ENCODE measurements around the gene PLXNA4.

The PLXNA4 gene

DNA sequence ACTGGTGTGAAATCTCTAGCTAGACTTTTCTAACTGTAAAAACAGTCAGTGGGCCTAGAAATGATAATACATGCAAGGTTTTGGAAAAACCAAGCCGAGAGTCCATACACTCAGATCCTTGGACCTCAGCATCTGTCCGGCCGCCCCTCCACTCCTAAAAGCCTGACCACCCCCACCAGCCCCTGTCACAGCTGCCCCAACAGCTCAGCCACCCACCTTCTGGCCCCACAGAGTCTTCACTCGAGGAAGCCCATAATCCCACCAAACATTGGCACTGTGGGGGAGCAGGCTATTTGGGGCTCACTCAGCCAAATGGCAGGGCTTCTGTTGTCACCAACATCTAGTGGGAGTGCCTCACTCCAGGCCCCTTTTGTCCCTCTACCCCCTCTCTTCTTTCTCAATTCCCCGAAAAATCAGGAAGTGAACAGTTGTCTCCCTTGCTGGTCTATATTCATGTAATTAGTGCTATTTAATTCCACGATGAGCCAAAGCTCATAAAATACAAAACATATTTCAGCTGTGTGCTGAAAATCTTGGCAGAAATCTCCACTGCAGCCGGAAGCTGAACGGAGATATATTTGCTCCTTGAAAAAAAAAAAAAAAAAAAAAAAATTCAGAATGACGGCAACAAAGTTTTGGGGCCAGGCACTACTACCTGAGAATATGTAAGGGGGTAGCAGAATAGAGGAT lies 55.5 kb downstream of the PLXNA4 start:
- Mint-ChIP-seq H3K9me3 (no peaks in the 10 kb centered on the region), H3K4me3 (no peak overlapping the region), H3K27ac (no peak overlapping the region), H3K36me3 (no peaks in the 10 kb centered on the region), H3K27me3 (peaks cover 4% of the 10 kb centered on the region), H3K4me1 (no peaks in the 10 kb centered on the region)
- ATAC-seq (ENCODE audit: low read depth), result no peak
- no peak for DNase-seq (ENCODE audit: low spot score in 2 of 2)

DNA sequence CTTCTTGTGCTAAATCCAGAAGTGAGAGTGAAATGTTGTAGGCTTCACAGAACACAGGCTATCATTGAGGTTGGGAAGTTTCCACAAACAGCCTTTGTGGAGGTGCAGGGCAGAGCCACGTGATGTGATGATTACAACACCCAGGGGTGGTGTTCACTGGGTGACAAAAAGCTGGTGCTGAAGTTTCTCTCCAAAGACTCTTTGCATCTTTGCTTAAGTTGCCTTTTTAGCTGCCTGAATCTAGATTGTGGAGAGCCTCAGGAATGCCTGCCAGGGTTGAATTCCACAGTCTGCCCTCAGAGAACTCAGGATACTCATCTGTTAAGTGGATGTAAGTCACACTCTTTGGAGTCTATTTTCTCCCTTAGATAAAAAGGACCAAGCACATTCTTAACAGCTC lies 56.3 kb downstream of the PLXNA4 start:
- Mint-ChIP-seq H3K27ac (no peak overlapping the region), H3K4me1 (no peaks in the 10 kb centered on the region), H3K9me3 (no peaks in the 10 kb centered on the region), H3K36me3 (no peaks in the 10 kb centered on the region), H3K4me3 (no peak overlapping the region), H3K27me3 (peaks cover 5% of the 10 kb centered on the region)
- no peak for DNase-seq (ENCODE audit: low spot score in 2 of 2)
- ATAC-seq (ENCODE audit: low read depth), result no peak

DNA sequence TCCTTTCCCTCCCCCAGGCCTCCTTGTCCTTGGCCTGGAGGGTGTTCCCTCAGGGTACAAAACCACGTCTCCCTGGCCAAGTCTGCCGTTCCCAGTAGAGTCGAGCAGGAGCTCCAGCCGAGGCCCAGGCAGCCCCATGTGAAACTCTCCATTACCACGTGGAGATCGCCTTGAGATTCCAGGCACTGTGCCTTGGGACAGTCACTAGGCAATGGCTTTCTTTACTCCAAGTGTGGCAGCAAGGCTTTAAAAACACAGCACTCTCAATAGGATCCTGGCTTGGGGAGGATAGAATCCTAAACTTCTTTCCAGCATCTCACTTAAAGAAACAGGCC lies 57.5 kb downstream of the PLXNA4 start:
- Mint-ChIP-seq H3K4me3 (no peak overlapping the region), H3K36me3 (no peaks in the 10 kb centered on the region), H3K27ac (no peak overlapping the region), H3K4me1 (no peaks in the 10 kb centered on the region), H3K9me3 (no peaks in the 10 kb centered on the region), H3K27me3 (peaks cover 7% of the 10 kb centered on the region)
- ATAC-seq (ENCODE audit: low read depth) (no peak), DNase-seq (ENCODE audit: low spot score in 2 of 2) (no peak)

DNA sequence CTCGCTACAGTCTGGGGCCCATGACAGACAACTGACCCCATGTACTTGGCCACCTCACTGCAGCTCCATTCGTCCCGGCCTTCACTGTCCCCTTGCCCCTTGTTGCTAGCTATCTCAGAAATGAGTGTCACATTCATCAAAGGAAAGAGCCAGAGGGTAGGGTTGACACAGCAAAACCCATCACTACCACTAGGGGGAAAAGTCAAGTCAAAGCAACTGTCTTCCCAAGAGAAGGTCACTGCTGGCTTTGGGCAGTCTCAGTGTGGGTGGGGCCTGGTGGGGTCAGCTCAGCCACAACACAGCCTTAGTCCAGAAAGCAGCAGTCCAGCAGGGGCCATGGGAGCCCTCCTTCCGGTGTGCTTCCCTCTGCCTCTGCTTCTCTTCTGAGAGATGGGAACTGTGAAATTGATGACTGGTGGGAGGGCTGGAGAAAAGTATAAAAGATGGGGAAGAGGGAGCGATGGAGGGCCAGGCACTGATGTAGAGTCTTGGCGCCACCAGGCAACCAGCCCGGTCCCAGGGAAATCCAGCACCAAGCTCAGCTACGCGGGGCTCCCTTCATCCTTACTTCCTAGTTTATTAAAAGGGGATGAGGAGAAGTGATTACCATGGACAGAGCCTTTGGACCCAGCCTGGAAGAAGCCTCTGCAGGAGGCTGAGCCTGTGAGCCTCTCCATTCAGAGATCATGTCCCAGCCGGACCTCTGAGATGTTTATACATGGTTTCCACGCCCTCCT lies 58.0 kb downstream of the PLXNA4 start:
- DNase-seq (ENCODE audit: low spot score in 2 of 2), result no peak
- H3K4me1 Mint-ChIP-seq, result no peaks in the 10 kb centered on the region
- no peaks in the 10 kb centered on the region for H3K9me3 Mint-ChIP-seq
- no peak for ATAC-seq (ENCODE audit: low read depth)
- peaks cover 7% of the 10 kb centered on the region for H3K27me3 Mint-ChIP-seq
- no peak overlapping the region for H3K4me3 Mint-ChIP-seq
- no peak overlapping the region for H3K27ac Mint-ChIP-seq
- H3K36me3 Mint-ChIP-seq, result no peaks in the 10 kb centered on the region

DNA sequence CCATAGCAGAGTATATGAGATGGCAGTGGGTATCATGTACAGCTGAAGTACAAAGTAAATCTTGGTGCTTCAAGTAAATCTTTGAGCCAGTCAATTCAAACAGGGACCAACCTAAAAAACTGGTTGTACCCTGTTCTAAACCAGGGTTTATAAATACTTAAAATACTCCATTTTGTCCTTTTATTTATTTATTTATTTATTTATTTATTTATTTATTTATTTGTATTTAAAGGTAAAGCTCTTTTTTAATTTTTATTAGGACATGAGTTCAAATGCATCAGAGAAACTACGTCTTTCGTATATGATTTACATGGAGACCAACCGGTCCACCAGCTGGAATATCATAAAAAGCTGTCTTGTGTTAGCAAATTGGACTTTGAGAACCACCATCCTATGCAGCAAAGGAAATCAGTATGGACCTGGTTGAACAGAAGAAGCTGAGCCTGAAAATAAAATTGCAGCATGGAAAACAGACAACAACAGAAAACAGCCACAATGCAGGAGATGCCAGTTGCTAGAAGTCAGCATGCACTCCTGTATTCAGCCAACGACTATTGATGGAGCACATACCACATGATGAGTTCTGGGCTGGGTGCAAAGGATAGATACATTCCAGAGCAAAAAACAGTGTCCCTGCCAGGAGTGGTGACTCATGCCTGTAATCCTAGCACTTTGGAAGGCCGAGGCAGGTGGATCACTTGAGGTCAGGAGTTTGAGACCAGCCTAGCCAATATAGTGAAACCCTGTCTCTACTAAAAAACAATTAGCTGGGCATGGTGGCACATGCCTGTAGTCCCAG lies 60.0 kb downstream of the PLXNA4 start:
- DNase-seq (ENCODE audit: low spot score in 2 of 2) (no peak), ATAC-seq (ENCODE audit: low read depth) (no peak)
- Mint-ChIP-seq H3K4me3 (no peak overlapping the region), H3K27me3 (peaks cover 3% of the 10 kb centered on the region), H3K36me3 (no peaks in the 10 kb centered on the region), H3K4me1 (no peaks in the 10 kb centered on the region), H3K27ac (no peak overlapping the region), H3K9me3 (no peaks in the 10 kb centered on the region)

DNA sequence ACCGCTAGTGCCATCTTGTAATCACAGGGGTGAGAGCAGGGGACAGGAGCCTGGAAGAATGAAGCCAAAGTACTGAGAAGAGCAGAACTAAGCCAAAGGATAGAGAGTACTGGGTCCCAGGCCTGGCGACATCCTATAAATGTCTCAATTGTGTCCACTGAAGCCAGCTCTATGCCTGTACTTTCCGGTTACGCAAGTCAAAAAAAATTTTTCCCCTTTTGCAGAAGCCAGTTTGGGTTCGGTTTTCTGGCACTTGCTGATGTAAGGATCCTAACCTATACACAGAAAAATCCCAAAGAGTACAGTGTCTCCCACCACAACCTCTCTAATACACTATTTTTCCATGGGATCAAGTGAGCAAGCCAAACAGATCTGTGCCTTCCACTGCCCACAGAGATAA lies 61.1 kb downstream of the PLXNA4 start:
- ATAC-seq (ENCODE audit: low read depth) (no peak), DNase-seq (ENCODE audit: low spot score in 2 of 2) (no peak)
- H3K36me3 Mint-ChIP-seq, result no peaks in the 10 kb centered on the region
- no peak overlapping the region for H3K4me3 Mint-ChIP-seq
- no peak overlapping the region for H3K27ac Mint-ChIP-seq
- H3K4me1 Mint-ChIP-seq, result no peaks in the 10 kb centered on the region
- no peaks in the 10 kb centered on the region for H3K9me3 Mint-ChIP-seq
- peaks cover 8% of the 10 kb centered on the region for H3K27me3 Mint-ChIP-seq

DNA sequence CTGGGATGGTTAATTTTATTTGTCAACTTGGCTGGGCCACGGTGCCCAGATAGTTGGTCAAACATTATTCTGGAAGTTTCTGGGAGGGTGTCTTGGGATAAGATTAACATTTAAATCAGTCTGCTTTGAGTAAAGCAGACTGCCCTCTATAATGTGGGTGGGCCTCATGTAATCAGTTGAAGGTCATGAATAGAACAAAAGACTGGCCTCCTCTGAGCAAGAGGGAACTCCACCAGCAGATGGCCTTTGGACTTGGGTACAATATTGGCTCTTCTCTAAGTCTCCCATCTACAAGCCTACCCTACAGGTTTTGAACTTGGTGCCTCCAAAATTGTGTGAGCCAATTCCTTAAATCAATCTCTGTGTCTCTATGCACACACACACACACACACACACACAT lies 61.8 kb downstream of the PLXNA4 start:
- DNase-seq (ENCODE audit: low spot score in 2 of 2) (no peak), ATAC-seq (ENCODE audit: low read depth) (no peak)
- H3K27me3 Mint-ChIP-seq, result peaks cover 8% of the 10 kb centered on the region
- H3K4me3 Mint-ChIP-seq, result no peak overlapping the region
- H3K36me3 Mint-ChIP-seq, result no peaks in the 10 kb centered on the region
- no peaks in the 10 kb centered on the region for H3K9me3 Mint-ChIP-seq
- no peak overlapping the region for H3K27ac Mint-ChIP-seq
- no peaks in the 10 kb centered on the region for H3K4me1 Mint-ChIP-seq

DNA sequence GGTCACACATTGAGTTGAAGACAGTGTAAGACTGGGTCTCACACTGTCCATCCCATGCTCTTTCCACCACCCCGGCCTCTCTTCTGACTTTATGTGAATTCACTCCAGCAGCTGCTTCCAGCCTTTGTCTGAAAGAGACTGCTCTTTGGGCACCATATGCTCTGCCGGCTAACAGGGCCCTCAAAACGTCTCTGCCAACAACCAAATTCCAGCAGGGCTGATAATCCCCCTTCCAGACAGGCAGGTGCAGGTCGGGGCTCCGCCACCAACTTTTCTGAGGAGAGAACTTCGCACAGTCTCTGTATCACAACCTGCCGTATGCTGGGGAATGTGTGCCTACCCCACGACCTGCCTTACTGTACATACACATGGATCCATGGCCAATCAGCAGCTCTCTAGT lies 64.3 kb downstream of the PLXNA4 start:
- H3K9me3 Mint-ChIP-seq, result no peaks in the 10 kb centered on the region

DNA sequence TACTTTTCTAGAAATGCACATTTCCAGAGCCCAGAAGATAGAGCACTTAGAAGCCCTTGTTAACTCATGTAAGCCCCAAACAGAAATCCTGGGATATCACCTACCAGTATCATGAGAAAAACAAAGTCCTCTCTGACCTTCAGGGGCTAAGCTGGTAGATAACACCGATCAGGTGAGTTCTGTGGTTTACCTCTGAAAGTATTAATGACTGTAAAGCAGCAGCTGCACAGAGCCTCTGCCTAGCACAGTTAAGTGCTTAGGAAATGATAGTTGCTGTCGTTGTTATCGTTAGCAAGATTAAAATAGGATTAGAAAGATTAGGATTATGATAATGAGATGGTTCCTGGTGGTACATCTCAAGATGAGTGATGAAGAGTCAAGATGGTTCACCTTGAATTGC lies 64.9 kb downstream of the PLXNA4 start:
- DNase-seq (ENCODE audit: low spot score in 2 of 2) (no peak), ATAC-seq (ENCODE audit: low read depth) (no peak)
- Mint-ChIP-seq H3K9me3 (no peaks in the 10 kb centered on the region), H3K27ac (no peak overlapping the region), H3K36me3 (no peaks in the 10 kb centered on the region), H3K27me3 (peaks cover 11% of the 10 kb centered on the region), H3K4me1 (no peaks in the 10 kb centered on the region), H3K4me3 (no peak overlapping the region)

More for the DNA sequence above, 64.3 kb downstream of the PLXNA4 start:
- H3K36me3 Mint-ChIP-seq, result no peaks in the 10 kb centered on the region
- ATAC-seq (ENCODE audit: low read depth) (no peak), DNase-seq (ENCODE audit: low spot score in 2 of 2) (no peak)
- no peaks in the 10 kb centered on the region for H3K4me1 Mint-ChIP-seq
- H3K4me3 Mint-ChIP-seq, result no peak overlapping the region
- H3K27me3 Mint-ChIP-seq, result peaks cover 8% of the 10 kb centered on the region
- H3K27ac Mint-ChIP-seq, result no peak overlapping the region

DNA sequence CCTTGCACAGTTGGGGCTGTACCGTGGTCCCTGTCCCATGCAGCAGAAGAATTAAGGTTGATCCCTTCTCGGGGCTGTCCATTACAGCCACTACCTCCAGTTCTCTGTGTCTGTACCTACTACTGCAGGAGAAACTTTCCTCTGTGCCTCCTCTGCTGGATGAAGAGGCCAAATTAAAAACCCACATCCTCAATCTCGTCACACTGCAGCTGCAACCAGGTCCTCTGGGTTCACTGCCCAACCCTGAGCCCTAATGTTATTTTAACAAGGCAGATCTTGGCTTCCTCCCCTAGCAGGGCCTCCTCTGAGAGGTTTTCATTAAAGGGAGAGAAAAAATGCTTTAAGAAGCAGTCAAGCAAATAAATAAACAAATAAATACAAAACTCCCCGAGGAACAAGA lies 66.6 kb downstream of the PLXNA4 start:
- Mint-ChIP-seq H3K27ac (no peak overlapping the region), H3K4me1 (no peaks in the 10 kb centered on the region), H3K4me3 (no peak overlapping the region), H3K36me3 (no peaks in the 10 kb centered on the region), H3K27me3 (peaks cover 8% of the 10 kb centered on the region), H3K9me3 (no peaks in the 10 kb centered on the region)
- no peak for ATAC-seq (ENCODE audit: low read depth)
- no peak for DNase-seq (ENCODE audit: low spot score in 2 of 2)

DNA sequence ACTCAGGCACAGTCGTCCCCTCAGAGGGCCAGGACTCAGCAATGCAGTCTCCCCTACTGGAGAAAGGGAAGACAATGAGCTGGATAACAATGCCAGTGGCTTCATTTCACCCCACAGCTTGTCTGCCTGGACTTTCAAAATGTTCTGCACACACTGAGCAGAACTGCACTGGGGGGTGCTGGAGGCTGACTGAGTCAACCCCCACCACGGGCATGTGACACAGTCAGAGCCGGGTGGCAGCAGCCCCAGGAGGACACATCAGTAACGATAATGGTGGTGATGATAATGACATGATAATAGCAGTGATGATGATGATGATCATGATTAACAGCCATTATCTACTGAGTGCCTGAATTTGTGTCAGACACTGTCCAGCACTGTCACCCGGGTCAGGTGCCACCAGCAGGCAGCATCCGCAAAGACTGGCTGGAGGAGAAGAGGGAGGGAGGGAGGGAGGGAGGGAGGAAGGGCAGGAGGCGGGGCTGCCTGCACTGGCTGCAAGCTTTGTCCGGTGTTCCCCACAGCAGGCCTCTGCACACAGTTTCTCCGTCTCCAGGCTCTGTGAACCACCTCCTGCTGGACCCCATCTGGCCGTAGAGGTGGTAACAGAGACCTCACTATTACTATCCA lies 67.4 kb downstream of the PLXNA4 start:
- no peak for ATAC-seq (ENCODE audit: low read depth)
- Mint-ChIP-seq H3K27ac (no peak overlapping the region), H3K4me3 (no peak overlapping the region), H3K36me3 (no peaks in the 10 kb centered on the region), H3K9me3 (no peaks in the 10 kb centered on the region), H3K4me1 (no peaks in the 10 kb centered on the region), H3K27me3 (peaks cover 8% of the 10 kb centered on the region)
- no peak for DNase-seq (ENCODE audit: low spot score in 2 of 2)

DNA sequence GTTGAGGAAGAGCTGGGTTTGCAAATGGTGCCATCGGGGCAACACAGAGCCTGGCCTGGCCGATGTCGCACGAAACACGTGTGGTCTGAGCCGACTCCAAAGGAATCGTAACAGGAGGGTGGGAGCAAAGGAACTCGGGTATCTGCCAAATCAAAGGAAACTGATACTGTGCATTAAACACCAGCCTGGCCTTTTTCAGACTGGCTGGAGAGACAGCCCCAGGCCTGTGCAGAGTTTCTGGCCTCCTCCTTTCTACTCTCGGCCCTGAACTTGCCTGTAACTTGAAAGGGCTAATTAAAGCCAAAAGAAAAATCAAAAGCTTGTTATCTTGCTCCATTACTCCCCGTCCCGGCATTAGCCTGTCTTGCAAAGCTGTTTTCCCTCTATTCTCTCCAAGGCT lies 71.4 kb downstream of the PLXNA4 start:
- no peaks in the 10 kb centered on the region for H3K36me3 Mint-ChIP-seq
- H3K4me3 Mint-ChIP-seq, result no peak overlapping the region
- DNase-seq (ENCODE audit: low spot score in 2 of 2) (no peak), ATAC-seq (ENCODE audit: low read depth) (no peak)
- H3K27ac Mint-ChIP-seq, result no peak overlapping the region
- H3K4me1 Mint-ChIP-seq, result no peaks in the 10 kb centered on the region
- H3K27me3 Mint-ChIP-seq, result peaks cover 7% of the 10 kb centered on the region
- no peaks in the 10 kb centered on the region for H3K9me3 Mint-ChIP-seq

DNA sequence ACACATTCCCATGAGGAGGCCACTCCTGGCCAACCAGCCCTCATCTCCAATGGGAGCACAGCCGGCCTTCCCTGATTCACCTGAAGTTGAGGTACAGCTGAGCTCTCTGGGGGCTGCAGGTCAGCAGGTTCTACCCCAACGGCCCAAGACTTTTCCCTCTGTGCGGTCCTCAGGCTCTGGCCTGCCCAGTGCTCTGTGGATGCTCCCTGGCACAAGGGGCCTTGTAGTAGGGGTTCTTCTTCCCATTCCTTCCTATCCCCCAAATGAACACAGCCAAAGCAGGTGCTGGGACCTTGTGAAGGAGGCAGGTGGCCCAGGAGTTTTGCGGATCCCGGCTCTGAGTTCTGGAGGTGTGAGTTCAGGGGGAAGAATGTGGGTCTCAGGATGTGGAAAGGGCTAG lies 72.2 kb downstream of the PLXNA4 start:
- Mint-ChIP-seq H3K27me3 (peaks cover 7% of the 10 kb centered on the region), H3K36me3 (no peaks in the 10 kb centered on the region)

DNA sequence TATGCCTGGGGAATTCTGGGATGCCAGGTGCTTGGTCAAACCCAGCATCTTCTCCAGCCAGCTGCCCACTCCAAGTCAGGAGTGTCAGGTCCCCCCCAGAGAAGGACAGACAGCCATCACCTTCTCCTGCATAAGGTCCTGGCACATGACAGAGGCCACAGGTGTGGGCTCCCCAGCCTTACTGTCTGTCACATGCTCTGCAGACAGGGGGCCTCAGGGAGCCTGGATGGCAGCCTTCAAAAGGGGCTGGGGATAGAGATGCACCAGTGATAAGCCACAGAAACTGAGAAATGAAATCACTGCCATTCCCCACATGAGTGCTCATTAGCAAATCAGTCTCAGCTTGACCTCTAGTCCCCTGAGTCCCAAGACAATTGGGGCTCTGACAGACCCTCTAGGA lies 72.9 kb downstream of the PLXNA4 start:
- Mint-ChIP-seq H3K4me1 (no peaks in the 10 kb centered on the region), H3K4me3 (no peak overlapping the region), H3K36me3 (no peaks in the 10 kb centered on the region), H3K27me3 (peaks cover 7% of the 10 kb centered on the region), H3K9me3 (no peaks in the 10 kb centered on the region), H3K27ac (no peak overlapping the region)
- ATAC-seq (ENCODE audit: low read depth) (no peak), DNase-seq (ENCODE audit: low spot score in 2 of 2) (no peak)

More for the DNA sequence above, 72.2 kb downstream of the PLXNA4 start:
- Mint-ChIP-seq H3K4me1 (no peaks in the 10 kb centered on the region), H3K27ac (no peak overlapping the region), H3K9me3 (no peaks in the 10 kb centered on the region), H3K4me3 (no peak overlapping the region)
- ATAC-seq (ENCODE audit: low read depth) (no peak), DNase-seq (ENCODE audit: low spot score in 2 of 2) (no peak)
